Endodermal cell (in vitro differentiated cells): ENCODE measurements around the gene GNAT2. TPM values are rescaled to one million over a fixed set of nuclear protein-coding genes. Genes with fewer than 3 reads are reported as not detected.

Source experiments
- DNase-seq: peaks from one replicate; pipeline ENCODE4 v3.0.0-alpha.2; 2017
- H3K27ac ChIP-seq: 2 replicates; pipeline ENCODE4 v1.5.1; 2013; ENCODE audit warnings: mild to moderate bottlenecking, low read depth, low read length, moderate library complexity
- H3K27me3 ChIP-seq: 2 replicates; pipeline ENCODE4 v1.6.1; 2013; ENCODE audit warnings: mild to moderate bottlenecking, low read length, moderate library complexity; ENCODE audit not compliant: insufficient read depth, control insufficient read depth, poor library complexity, severe bottlenecking
- H3K36me3 ChIP-seq: 2 replicates; pipeline ENCODE4 v1.7.0; 2013; ENCODE audit warnings: mild to moderate bottlenecking, low read length, moderate library complexity; ENCODE audit not compliant: control insufficient read depth, insufficient read depth
- H3K4me1 ChIP-seq: one replicate; pipeline ENCODE4 v1.7.0; 2013; ENCODE audit warnings: low read length; ENCODE audit not compliant: control insufficient read depth, insufficient read depth
- H3K4me3 ChIP-seq: 2 replicates; pipeline ENCODE4 v1.5.1; 2013; ENCODE audit warnings: mild to moderate bottlenecking, low read length, moderate library complexity
- H3K9ac ChIP-seq: 2 replicates; pipeline ENCODE4 v1.6.1; 2013; ENCODE audit warnings: mild to moderate bottlenecking, low read length, moderate library complexity; ENCODE audit not compliant: poor library complexity, severe bottlenecking; ENCODE audit errors: extremely low read depth
- H3K9me3 ChIP-seq: 2 replicates; pipeline ENCODE4 v1.6.1; 2013; ENCODE audit warnings: mild to moderate bottlenecking, low read length, moderate library complexity; ENCODE audit not compliant: control insufficient read depth
- H3K27ac Mint-ChIP-seq: 2 replicates; pipeline ENCODE4 v1.8.0; 2020; ENCODE audit warnings: mixed read lengths
- H3K27me3 Mint-ChIP-seq: 2 replicates; pipeline ENCODE4 v1.8.0; 2021; ENCODE audit warnings: mild to moderate bottlenecking, mixed read lengths; ENCODE audit not compliant: insufficient read depth
- H3K36me3 Mint-ChIP-seq: 2 replicates; pipeline ENCODE4 v1.8.0; 2020; ENCODE audit warnings: low read depth, mixed read lengths
- H3K4me1 Mint-ChIP-seq: 2 replicates; pipeline ENCODE4 v1.8.0; 2020; ENCODE audit warnings: mixed read lengths
- H3K4me3 Mint-ChIP-seq: 2 replicates; pipeline ENCODE4 v1.8.0; 2020; ENCODE audit warnings: mild to moderate bottlenecking, moderate library complexity, mixed read lengths
- H3K9me3 Mint-ChIP-seq: 2 replicates; pipeline ENCODE4 v1.8.0; 2020; ENCODE audit warnings: mild to moderate bottlenecking, mixed read lengths
- CTCF ChIP-seq: fragments of 200-600 bp; sonication (generic); conservative IDR thresholded peaks from 2 replicates; pipeline ENCODE4 v1.5.0; 2021; ENCODE audit warnings: antibody characterized with exemption, mild to moderate bottlenecking
- WGBS, 2 experiments: methylation state at CpG; one replicate each; pipeline versions ENCODE4 v1.1.5 to v1.1.7; 2013; ENCODE audit warnings: missing lambda C conversion rate in 2 of 2, mixed read lengths in 1 of 2; ENCODE audit not compliant: insufficient coverage in 1 of 2, insufficient read length in 1 of 2; 5-methylcytosine and 5-hydroxymethylcytosine counted together
- total RNA-seq, 2 donors: library from RNA; stranded (reverse); fragmentation: NEBNext Ultra II Directional in 1 of 2; extraction: Animal tissue kit (Norgen Biotek cat#: 25700) in 1 of 2; gene quantifications; 2 replicates in 1 of 2; 3 replicates in 1 of 2; pipeline ENCODE4 v1.2.1, GENCODE V29; 2021

The GNAT2 gene
- total RNA-seq, 2 donors from 2014 or later: not detected

- H3K4me3 ChIP-seq: no peak overlapping the region
- TF ChIP-seq CTCF: no peak
- H3K27me3 Mint-ChIP-seq: no peaks in the 10 kb centered on the region
- 92% methylated on average over 8 to 16 of the region's 16 CpGs for WGBS, 2 experiments
- no peaks in the 10 kb centered on the region for H3K9me3 ChIP-seq
- H3K27ac Mint-ChIP-seq: no peak overlapping the region
- H3K4me1 ChIP-seq: peaks cover 6% of the 10 kb centered on the region
- no peak overlapping the region for H3K4me3 Mint-ChIP-seq
- H3K27me3 ChIP-seq: no peaks in the 10 kb centered on the region
- no peak overlapping the region for H3K9ac ChIP-seq
- peaks cover 29% of the 10 kb centered on the region for H3K36me3 Mint-ChIP-seq
- peaks cover 25% of the 10 kb centered on the region for H3K36me3 ChIP-seq
- H3K9me3 Mint-ChIP-seq: no peaks in the 10 kb centered on the region
- DNase-seq: no peak
- H3K4me1 Mint-ChIP-seq: peaks cover 10% of the 10 kb centered on the region
- H3K27ac ChIP-seq: peak overlapping the region; percentile 26
Measured at GRCh38 chr1:109631513-109632505, 12.4 kb upstream of the GNAT2 start.

GRCh38 chr1:109630898-109631512, 11.6 kb upstream of the GNAT2 start:
- Histone ChIP-seq H3K27ac (no peak overlapping the region), H3K36me3 (peaks cover 25% of the 10 kb centered on the region), H3K9me3 (no peaks in the 10 kb centered on the region), H3K4me1 (peaks cover 3% of the 10 kb centered on the region), H3K27me3 (no peaks in the 10 kb centered on the region), H3K4me3 (no peak overlapping the region), H3K9ac (no peak overlapping the region)
- H3K36me3 Mint-ChIP-seq: peaks cover 34% of the 10 kb centered on the region
- DNase-seq: peak; percentile 34
- 96 to 97% methylated on average over 14 of the region's 14 CpGs for WGBS, 2 experiments
- no peak for TF ChIP-seq CTCF
- no peak overlapping the region for H3K4me3 Mint-ChIP-seq
- H3K27me3 Mint-ChIP-seq: no peaks in the 10 kb centered on the region
- peaks cover 2% of the 10 kb centered on the region for H3K4me1 Mint-ChIP-seq
- H3K9me3 Mint-ChIP-seq: no peaks in the 10 kb centered on the region
- no peak overlapping the region for H3K27ac Mint-ChIP-seq

- peaks cover 25% of the 10 kb centered on the region for H3K36me3 ChIP-seq
- H3K9ac ChIP-seq: no peak overlapping the region
- H3K4me3 ChIP-seq: no peak overlapping the region
- H3K4me1 ChIP-seq: no peaks in the 10 kb centered on the region
- H3K27me3 ChIP-seq: no peaks in the 10 kb centered on the region
- no peaks in the 10 kb centered on the region for H3K9me3 Mint-ChIP-seq
- H3K27ac Mint-ChIP-seq: no peak overlapping the region
- H3K4me3 Mint-ChIP-seq: no peak overlapping the region
- WGBS, 2 experiments: 93% methylated on average over 12 to 24 of the region's 30 CpGs
- H3K9me3 ChIP-seq: no peaks in the 10 kb centered on the region
- no peaks in the 10 kb centered on the region for H3K4me1 Mint-ChIP-seq
- no peak overlapping the region for H3K27ac ChIP-seq
- H3K36me3 Mint-ChIP-seq: peaks cover 35% of the 10 kb centered on the region
- TF ChIP-seq CTCF: peak; percentile 66
- no peaks in the 10 kb centered on the region for H3K27me3 Mint-ChIP-seq
- peak; percentile 84 for DNase-seq
Measured at GRCh38 chr1:109630081-109630897, 10.9 kb upstream of the GNAT2 start.
